ENCODE data around the gene XYLT1. TPM values are rescaled to one million over a fixed set of nuclear protein-coding genes. Genes with fewer than 3 reads are reported as not detected.

The XYLT1 gene
- polyA plus RNA-seq, 1 donor from 2014 or later, result 3.3 TPM

- H4K20me1 ChIP-seq (ENCODE audit: insufficient read depth), result no peaks in the 10 kb centered on the region
- H3K9me2 ChIP-seq (ENCODE audit: insufficient read depth, low read length), result no peaks in the 10 kb centered on the region
- TF ChIP-seq RAD21 (conservative IDR thresholded peaks at IDR 0.05), result no peak
- TF ChIP-seq POLR2AphosphoS5 (IDR thresholded peaks at IDR 0.05), result no peak
- H3K9ac ChIP-seq (ENCODE audit: low read length), result no peak overlapping the region
- H3K36me3 ChIP-seq (ENCODE audit: insufficient read depth, low read length), result no peaks in the 10 kb centered on the region
- no peaks in the 10 kb centered on the region for H3K27me3 ChIP-seq (ENCODE audit: insufficient read depth, low read depth, low read length)
- H3K4me2 ChIP-seq (ENCODE audit: low read length), result no peak overlapping the region
- H2AFZ ChIP-seq (ENCODE audit: low read depth, low read length), result no peak overlapping the region
- no peaks in the 10 kb centered on the region for H3K9me3 ChIP-seq (ENCODE audit: low read length)
- no peak overlapping the region for H3K4me3 ChIP-seq (ENCODE audit: low read length)
- no peak overlapping the region for H3K27ac ChIP-seq (ENCODE audit: low read length)
- H3F3A ChIP-seq (ENCODE audit: insufficient read depth, low read length, poor library complexity, severe bottlenecking), result no peaks in the 10 kb centered on the region
- no peaks in the 10 kb centered on the region for H3K79me2 ChIP-seq (replicated peaks; ENCODE audit: insufficient read depth, low read length)
Observed at GRCh38 chr16:17076818-17077498, 393.8 kb downstream of the XYLT1 start.

GRCh38 chr16:17076092-17076754 lies 394.5 kb downstream of the XYLT1 start:
- Histone ChIP-seq H3K27me3 (ENCODE audit: insufficient read depth, low read depth, low read length) (no peaks in the 10 kb centered on the region), H4K20me1 (ENCODE audit: insufficient read depth) (no peaks in the 10 kb centered on the region), H3K9me3 (ENCODE audit: low read length) (no peaks in the 10 kb centered on the region), H3K9ac (ENCODE audit: low read length) (no peak overlapping the region), H3K79me2 (replicated peaks; ENCODE audit: insufficient read depth, low read length) (no peaks in the 10 kb centered on the region), H3K27ac (ENCODE audit: low read length) (no peak overlapping the region), H3K9me2 (ENCODE audit: insufficient read depth, low read length) (no peaks in the 10 kb centered on the region), H3K36me3 (ENCODE audit: insufficient read depth, low read length) (no peaks in the 10 kb centered on the region), H3K4me2 (ENCODE audit: low read length) (no peak overlapping the region), H3K4me3 (ENCODE audit: low read length) (no peak overlapping the region), H2AFZ (ENCODE audit: low read depth, low read length) (no peak overlapping the region), H3F3A (ENCODE audit: insufficient read depth, low read length, poor library complexity, severe bottlenecking) (no peaks in the 10 kb centered on the region)
- TF ChIP-seq POLR2AphosphoS5 (IDR thresholded peaks at IDR 0.05), result no peak
- no peak for TF ChIP-seq SMC3 (conservative IDR thresholded peaks at IDR 0.05; ENCODE audit: poor library complexity)
- TF ChIP-seq EP300 (conservative IDR thresholded peaks at IDR 0.05; ENCODE audit: poor library complexity, severe bottlenecking), result no peak
- no peak for TF ChIP-seq REST (IDR thresholded peaks at IDR 0.05; ENCODE audit: borderline replicate concordance)
- no peak for TF ChIP-seq RAD21 (conservative IDR thresholded peaks at IDR 0.05)
- no peak for TF ChIP-seq EZH2 (IDR thresholded peaks at IDR 0.05; ENCODE audit: borderline replicate concordance, insufficient read depth, low read length, poor library complexity, severe bottlenecking)

GRCh38 chr16:17072104-17072503 lies 398.7 kb downstream of the XYLT1 start:
- no peak overlapping the region for H3K4me2 ChIP-seq (ENCODE audit: low read length)
- no peaks in the 10 kb centered on the region for H3K9me3 ChIP-seq (ENCODE audit: low read length)
- no peak overlapping the region for H3K27ac ChIP-seq (ENCODE audit: low read length)
- no peak overlapping the region for H3K4me3 ChIP-seq (ENCODE audit: low read length)
- TF ChIP-seq EP300 (conservative IDR thresholded peaks at IDR 0.05; ENCODE audit: poor library complexity, severe bottlenecking) (no peak), CTCF (IDR thresholded peaks at IDR 0.05; ENCODE audit: poor library complexity, severe bottlenecking) (no peak), TAF1 (IDR thresholded peaks at IDR 0.05; ENCODE audit: low read depth) (no peak), RAD21 (conservative IDR thresholded peaks at IDR 0.05) (no peak), SMC3 (conservative IDR thresholded peaks at IDR 0.05; ENCODE audit: poor library complexity) (no peak), MXI1 (conservative IDR thresholded peaks at IDR 0.05; ENCODE audit: poor library complexity, severe bottlenecking) (no peak), REST (IDR thresholded peaks at IDR 0.05; ENCODE audit: borderline replicate concordance) (no peak), EZH2 (IDR thresholded peaks at IDR 0.05; ENCODE audit: borderline replicate concordance, insufficient read depth, low read length, poor library complexity, severe bottlenecking) (no peak), POLR2AphosphoS5 (IDR thresholded peaks at IDR 0.05) (no peak)
- H3K9ac ChIP-seq (ENCODE audit: low read length), result no peak overlapping the region
- H3K27me3 ChIP-seq (ENCODE audit: insufficient read depth, low read depth, low read length), result no peaks in the 10 kb centered on the region
- no peaks in the 10 kb centered on the region for H4K20me1 ChIP-seq (ENCODE audit: insufficient read depth)
- no peaks in the 10 kb centered on the region for H3F3A ChIP-seq (ENCODE audit: insufficient read depth, low read length, poor library complexity, severe bottlenecking)
- H2AFZ ChIP-seq (ENCODE audit: low read depth, low read length), result no peak overlapping the region
- H3K36me3 ChIP-seq (ENCODE audit: insufficient read depth, low read length), result no peaks in the 10 kb centered on the region
- no peaks in the 10 kb centered on the region for H3K79me2 ChIP-seq (replicated peaks; ENCODE audit: insufficient read depth, low read length)
- no peaks in the 10 kb centered on the region for H3K9me2 ChIP-seq (ENCODE audit: insufficient read depth, low read length)
